Heart left ventricle (tissue), 13 donors: ENCODE results near the gene MAPKAP1.

Experiments
- CTCF ChIP-seq, 12 donors: fragments of 200-600 bp; sonication (generic) in 4 of 12; IDR thresholded peaks; one replicate each; pipeline versions ENCODE4 v1.5.0 to v1.8.0; 2018 to 2022; ENCODE audit warnings: antibody characterized with exemption in 12 of 12, mild to moderate bottlenecking in 5 of 12
- POLR2A ChIP-seq, 2 donors: fragments of 450-650 bp; IDR thresholded peaks; one replicate each; pipeline ENCODE4 v1.6.1; 2017; ENCODE audit warnings: antibody characterized with exemption in 2 of 2, mild to moderate bottlenecking in 2 of 2, moderate library complexity in 2 of 2
- donor health status: ischemic (EF 13 %, LVEDD 7.1; RV severe dilation, severe dysfunction).
- donor health status: DM: no; HTN: yes; CAD: no.
- donor health status: DM: no; HTN: no; CAD: no.
- donor health status: ischemic (EF 25% LVEDD 6.9; RV normal size, moderate dysfunction).
- donor health status: ischemic (EF 25% LVEDD 5.7; RV mildly dilated, moderate dysfunction).
- donor health status: ischemic (EF 35%, LVEDD 5.7; RV mildly dilated, moderate dysfunction).
- donor health status: nonischemic (EF 11% LVEDD 7.7; RV severe dilation, severe dysfunction).
- donor health status: DM: yes; HTN: yes; CAD: no.
- donor health status: PGD.
- donor health status: ischemic (EF 29% LVEDD 5.4; RV normal size, mild dysfunction).
- donor health status: nonischemic (EF 23%, LVEDD 6.1; RV moderate dilation, normal function).

GRCh38 chr9:125391704-125392103, 315.3 kb downstream of the MAPKAP1 start:
- TF ChIP-seq CTCF (IDR thresholded peaks at IDR 0.05) (no peak), POLR2A (IDR thresholded peaks at IDR 0.05) (no peak)
